DMS53 treated with DMSO at 0.1 percent for 48 hours (cell line): ENCODE data around the gene IBTK.

ENCODE experiments used
- DNase-seq: peaks from one replicate; lab custom pipeline; 2025; ENCODE audit not compliant: unreplicated experiment; lab: John Stamatoyannopoulos, UW

IBTK gene

DNA sequence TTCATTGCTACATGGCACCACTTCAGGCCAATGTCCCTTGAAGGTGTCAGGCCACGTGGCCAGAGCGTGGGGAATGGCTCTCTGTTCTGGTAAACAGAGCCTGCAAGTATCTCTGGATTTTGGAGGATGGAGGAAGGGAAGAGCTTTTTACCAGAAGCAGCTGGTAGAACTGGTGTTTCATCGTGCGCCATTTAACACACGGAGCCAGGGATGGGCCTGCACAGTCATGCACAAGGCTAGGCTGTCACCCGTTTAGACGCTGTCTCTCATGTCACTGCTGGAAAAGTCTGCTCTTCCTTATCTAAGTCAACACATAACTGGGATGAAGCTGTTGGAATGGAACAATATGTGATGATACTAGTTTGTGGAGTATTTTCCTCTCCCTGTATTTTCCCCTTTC, 123.9 kb downstream of the IBTK start:
- DNase-seq, result no peak
